HG03575 (cell line): Measurements from ENCODE around the gene CHD6.

Source experiments
- ATAC-seq: cut with Tn5 transposase; IDR thresholded peaks from one replicate; pipeline ENCODE4 v1.9.1; 2021; ENCODE audit not compliant: unreplicated experiment, insufficient number of reproducible peaks, low FRiP score; ENCODE audit errors: extremely low read depth

CHD6 gene

GRCh38 chr20:41453010-41453950, 164.9 kb downstream of the CHD6 start:
- ATAC-seq, result no peak

GRCh38 chr20:41452226-41452625, 166.0 kb downstream of the CHD6 start:
- ATAC-seq, result no peak

GRCh38 chr20:41447006-41447405, 171.2 kb downstream of the CHD6 start:
- no peak for ATAC-seq

GRCh38 chr20:41446456-41446855, 171.7 kb downstream of the CHD6 start:
- no peak for ATAC-seq

- ATAC-seq, result no peak
Observed at GRCh38 chr20:41444821-41445220, 173.4 kb downstream of the CHD6 start.

GRCh38 chr20:41443691-41444090, 174.5 kb downstream of the CHD6 start:
- no peak for ATAC-seq

GRCh38 chr20:41440882-41441281, 177.3 kb downstream of the CHD6 start:
- ATAC-seq, result no peak

GRCh38 chr20:41437836-41438235, 180.3 kb downstream of the CHD6 start:
- ATAC-seq, result no peak

GRCh38 chr20:41436679-41437078, 181.5 kb downstream of the CHD6 start:
- no peak for ATAC-seq

GRCh38 chr20:41433203-41433602, 185.0 kb downstream of the CHD6 start:
- no peak for ATAC-seq

- ATAC-seq, result no peak
Observed at GRCh38 chr20:41432746-41433145, 185.4 kb downstream of the CHD6 start.

GRCh38 chr20:41428285-41428684, 189.9 kb downstream of the CHD6 start:
- ATAC-seq, result no peak

GRCh38 chr20:41427833-41428232, 190.3 kb downstream of the CHD6 start:
- no peak for ATAC-seq

- ATAC-seq, result no peak
Observed at GRCh38 chr20:41426976-41427375, 191.2 kb downstream of the CHD6 start.

GRCh38 chr20:41426086-41426830, 191.9 kb downstream of the CHD6 start:
- ATAC-seq, result no peak

- no peak for ATAC-seq
Observed at GRCh38 chr20:41425180-41425884, 192.8 kb downstream of the CHD6 start.

- ATAC-seq, result no peak
Observed at GRCh38 chr20:41424546-41424945, 193.6 kb downstream of the CHD6 start.

GRCh38 chr20:41424011-41424410, 194.2 kb downstream of the CHD6 start:
- ATAC-seq, result no peak

GRCh38 chr20:41422953-41423352, 195.2 kb downstream of the CHD6 start:
- ATAC-seq, result no peak
